Astrocyte of the spinal cord (primary cell): ENCODE data around the gene AHNAK2.

Source experiments
- DNase-seq: peaks from one replicate; pipeline ENCODE4 v3.0.0; 2011; ENCODE audit warnings: low read depth, low spot score
- H3K4me3 ChIP-seq: 2 replicates; pipeline ENCODE4 v1.5.1; 2011; ENCODE audit warnings: low read depth, mild to moderate bottlenecking, low read length, moderate library complexity
- CTCF ChIP-seq: IDR thresholded peaks from 2 replicates; pipeline ENCODE4 v1.5.1; 2012; ENCODE audit warnings: low read depth, mild to moderate bottlenecking, low read length, inconsistent platforms
- in situ Hi-C: cut with HindIII; loops from 2 replicates; pipeline ENCODE4 v1.10.0; 2017; ENCODE audit warnings: low sequenced_read_pairs

Gene AHNAK2

GRCh38 chr14:104928391-104929133 is 49.6 kb downstream of the AHNAK2 start:
- TF ChIP-seq CTCF, result no peak
- in situ Hi-C loops, result no loop called here
- DNase-seq, result no peak
- H3K4me3 ChIP-seq, result no peak overlapping the region

- in situ Hi-C loops, result no loop called here
Measured at GRCh38 chr14:104927901-104928300, 50.3 kb downstream of the AHNAK2 start.

GRCh38 chr14:104927432-104927816 is 50.8 kb downstream of the AHNAK2 start:
- TF ChIP-seq CTCF, result no peak
- DNase-seq, result no peak
- in situ Hi-C loops, result no loop called here

More at GRCh38 chr14:104927901-104928300, 50.3 kb downstream of the AHNAK2 start:
- no peak for TF ChIP-seq CTCF
- H3K4me3 ChIP-seq, result no peak overlapping the region
- no peak for DNase-seq

GRCh38 chr14:104926619-104927431 is 51.3 kb downstream of the AHNAK2 start:
- in situ Hi-C loops, result no loop called here
- TF ChIP-seq CTCF, result peak; percentile 5
- H3K4me3 ChIP-seq, result no peak overlapping the region
- DNase-seq, result no peak

More at GRCh38 chr14:104927432-104927816, 50.8 kb downstream of the AHNAK2 start:
- no peak overlapping the region for H3K4me3 ChIP-seq

GRCh38 chr14:104925855-104926609 is 52.1 kb downstream of the AHNAK2 start:
- TF ChIP-seq CTCF, result no peak
- in situ Hi-C loops, result no loop called here
- DNase-seq, result no peak
- no peak overlapping the region for H3K4me3 ChIP-seq

- TF ChIP-seq CTCF, result no peak
- in situ Hi-C loops, result no loop called here
Measured at GRCh38 chr14:104925214-104925854, 52.8 kb downstream of the AHNAK2 start.

More at GRCh38 chr14:104925214-104925854, 52.8 kb downstream of the AHNAK2 start:
- H3K4me3 ChIP-seq, result no peak overlapping the region
- no peak for DNase-seq
